ENCODE data around the gene PPP2R3B.

- TF ChIP-seq CTCF (IDR thresholded peaks at IDR 0.05) = no peak
- TF ChIP-seq JUN (CRISPR knock-in tag; IDR thresholded peaks at IDR 0.05) = no peak
- no peak for TF ChIP-seq E2F1 (CRISPR knock-in tag; IDR thresholded peaks at IDR 0.05)
- TF ChIP-seq CREM (CRISPR knock-in tag; IDR thresholded peaks at IDR 0.05) = no peak
Observed at GRCh38 chrX:307261-308111, 79.2 kb downstream of the PPP2R3B start.
